Measurements from ENCODE around the gene TIAL1.
"Not testable (repeated sequence)": the region's sequence is repeated elsewhere in the genome, so short reads cannot be mapped to it uniquely, and the experiment has no call there.

TIAL1 gene

GRCh38 chr10:119528663-119529237 is 68.0 kb downstream of the TIAL1 start:
- DNase-seq (ENCODE audit: low read depth): not testable (repeated sequence)

- no peak for DNase-seq (ENCODE audit: low read depth)
Measured at GRCh38 chr10:119526621-119527592, 69.9 kb downstream of the TIAL1 start.

- DNase-seq (ENCODE audit: low read depth): no peak
Measured at GRCh38 chr10:119526149-119526548, 70.6 kb downstream of the TIAL1 start.

DNA sequence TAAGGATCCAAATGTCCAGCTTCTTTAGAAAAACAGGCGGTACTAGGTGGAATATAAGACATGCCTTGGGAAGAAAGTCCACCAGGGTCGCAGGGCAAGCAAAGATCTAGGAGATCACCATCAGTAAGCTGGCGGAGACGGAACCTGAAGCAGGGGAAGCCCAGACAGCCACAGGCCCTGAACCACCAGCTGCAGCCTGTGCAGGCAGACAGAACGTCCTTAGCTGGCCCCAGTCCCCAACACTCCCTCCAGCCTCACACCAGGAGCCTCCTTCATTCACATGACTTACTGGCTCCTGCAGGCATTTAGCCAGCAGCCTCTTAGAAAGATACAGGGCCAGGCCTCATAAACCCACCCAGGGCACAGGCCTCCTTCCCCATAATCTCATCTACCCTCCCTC is 71.6 kb downstream of the TIAL1 start:
- no peak for DNase-seq (ENCODE audit: low read depth)

DNA sequence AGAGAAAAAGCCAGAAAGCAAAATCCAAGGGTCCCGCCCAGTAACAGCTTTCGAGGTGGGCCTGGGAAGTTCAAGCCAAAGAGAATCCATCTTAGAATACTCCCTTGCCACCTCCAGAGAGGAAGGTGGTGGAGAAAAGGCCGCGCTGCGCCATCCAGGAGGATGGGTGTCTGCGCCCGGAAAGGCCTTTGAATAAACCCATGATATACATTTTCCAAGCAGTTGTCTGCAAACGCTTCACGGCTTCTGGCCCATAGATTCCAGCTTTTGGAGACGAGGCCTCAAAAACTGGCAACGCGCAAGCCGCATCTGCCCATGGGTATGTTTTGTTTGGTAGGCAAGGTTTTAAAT is 72.1 kb downstream of the TIAL1 start:
- DNase-seq (ENCODE audit: low read depth): no peak

DNA sequence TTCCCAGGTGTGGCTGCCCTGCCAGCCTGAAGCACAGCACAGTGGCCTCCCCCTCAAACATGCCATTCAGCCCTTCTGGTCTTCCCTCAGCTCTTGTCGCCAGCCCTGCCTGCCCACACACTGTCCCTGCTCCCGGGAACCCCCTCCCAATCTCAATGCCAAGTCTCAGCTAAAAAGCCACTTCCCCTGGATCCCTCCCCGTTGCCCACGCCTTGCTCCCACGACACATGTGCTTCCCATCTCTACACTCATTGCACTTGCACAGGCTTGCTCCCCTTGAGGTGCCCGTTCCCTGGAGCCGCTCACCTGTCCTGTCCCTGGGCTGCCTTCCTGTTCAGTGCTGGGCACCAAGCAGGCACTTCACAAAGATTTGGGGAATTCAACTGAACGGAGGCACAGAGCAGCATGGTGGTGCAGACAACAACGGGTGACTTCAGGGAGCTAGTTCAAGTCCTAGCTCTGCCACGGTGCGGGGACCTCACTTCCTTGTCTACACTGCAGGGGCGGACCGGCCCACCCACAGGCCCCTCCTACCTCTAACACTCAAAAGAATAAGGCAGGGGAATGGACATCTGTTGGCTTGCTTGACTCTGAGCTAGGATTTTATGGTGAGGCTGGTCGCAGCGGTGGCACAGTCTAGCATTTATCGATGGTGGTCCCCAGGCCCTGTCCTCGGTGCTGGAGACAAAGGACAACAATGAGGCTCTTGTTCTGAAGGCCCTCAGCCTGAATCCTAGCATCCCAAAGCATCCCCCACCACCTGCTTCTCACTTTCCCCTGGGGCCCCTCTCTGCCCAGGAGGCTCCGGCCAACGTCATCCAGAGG is 72.7 kb downstream of the TIAL1 start:
- DNase-seq (ENCODE audit: low read depth): no peak
